HG03571 (cell line): Measurements from ENCODE around the gene PAXIP1.

Experiments used
- ATAC-seq: cut with Tn5 transposase; IDR thresholded peaks from one replicate; pipeline ENCODE4 v1.9.1; 2021; ENCODE audit not compliant: unreplicated experiment

PAXIP1 gene

GRCh38 chr7:154997840-154998370 lies 5.0 kb downstream of the PAXIP1 start:
- no peak for ATAC-seq

GRCh38 chr7:154996756-154997155 lies 6.2 kb downstream of the PAXIP1 start:
- ATAC-seq: no peak

- no peak for ATAC-seq
Observed at GRCh38 chr7:154996101-154996500, 6.8 kb downstream of the PAXIP1 start.

- ATAC-seq: no peak
Observed at GRCh38 chr7:154994996-154995395, 7.9 kb downstream of the PAXIP1 start.

- no peak for ATAC-seq
Observed at GRCh38 chr7:154990964-154991540, 11.9 kb downstream of the PAXIP1 start.

- no peak for ATAC-seq
Observed at GRCh38 chr7:154987571-154987970, 15.4 kb downstream of the PAXIP1 start.

- no peak for ATAC-seq
Observed at GRCh38 chr7:154986200-154986945, 16.6 kb downstream of the PAXIP1 start.

- no peak for ATAC-seq
Observed at GRCh38 chr7:154985230-154985629, 17.7 kb downstream of the PAXIP1 start.

GRCh38 chr7:154984601-154985188 lies 18.2 kb downstream of the PAXIP1 start:
- ATAC-seq: no peak

GRCh38 chr7:154978017-154978416 lies 24.9 kb downstream of the PAXIP1 start:
- no peak for ATAC-seq

- no peak for ATAC-seq
Observed at GRCh38 chr7:154977250-154977649, 25.7 kb downstream of the PAXIP1 start.

- ATAC-seq: no peak
Observed at GRCh38 chr7:154976844-154977243, 26.1 kb downstream of the PAXIP1 start.

GRCh38 chr7:154975984-154976383 lies 26.9 kb downstream of the PAXIP1 start:
- no peak for ATAC-seq

GRCh38 chr7:154973381-154973780 lies 29.5 kb downstream of the PAXIP1 start:
- ATAC-seq: no peak

- no peak for ATAC-seq
Observed at GRCh38 chr7:154968336-154969001, 34.5 kb downstream of the PAXIP1 start.

- ATAC-seq: no peak
Observed at GRCh38 chr7:154967401-154967955, 35.4 kb downstream of the PAXIP1 start.

GRCh38 chr7:154965014-154965413 lies 37.9 kb downstream of the PAXIP1 start:
- no peak for ATAC-seq

- no peak for ATAC-seq
Observed at GRCh38 chr7:154960063-154960790, 42.7 kb downstream of the PAXIP1 start.

GRCh38 chr7:154956427-154956826 lies 46.5 kb downstream of the PAXIP1 start:
- no peak for ATAC-seq

- ATAC-seq: no peak
Observed at GRCh38 chr7:154953006-154953684, 49.8 kb downstream of the PAXIP1 start.
